Fibroblast of lung (primary cell): Measurements from ENCODE around the gene LRRC8D.

Experiments
- EZH2 ChIP-seq: IDR thresholded peaks from 2 replicates; pipeline ENCODE4 v1.5.1; 2012; ENCODE audit warnings: low read length, control low read depth, mild to moderate bottlenecking; ENCODE audit errors: missing control alignments
- TF ChIP-seq, protein P1 (sequence below), 2 donors: IDR thresholded peaks in 1 of 2; conservative IDR thresholded peaks in 1 of 2; 1 replicate in 1 of 2; 2 replicates in 1 of 2; pipeline ENCODE4 v1.5.1; 2011 to 2012; ENCODE audit warnings: low read length in 2 of 2, control low read depth in 1 of 2, inconsistent platforms in 1 of 2, low read depth in 1 of 2, mild to moderate bottlenecking in 1 of 2

DNA sequence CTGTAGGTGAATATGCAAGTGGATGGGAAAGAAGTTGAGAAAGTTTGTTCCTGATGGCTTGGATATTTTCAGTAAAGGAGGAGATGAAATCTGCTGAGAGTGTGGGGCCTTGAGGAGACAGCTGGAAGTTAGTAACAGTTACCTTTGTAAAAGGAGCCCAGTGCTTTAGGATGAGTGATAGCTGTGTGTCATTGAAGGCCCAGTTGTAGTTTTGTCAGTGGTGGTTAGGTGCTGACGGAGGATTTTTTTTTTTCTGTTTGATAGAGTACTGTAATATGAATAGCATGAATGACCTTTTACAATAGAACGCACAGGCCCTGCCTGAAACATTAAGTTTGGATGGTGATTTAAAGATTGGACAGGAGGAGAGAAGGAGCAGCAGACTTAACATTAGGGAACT lies 33.3 kb downstream of the LRRC8D start:
- TF ChIP-seq, protein P1, sequence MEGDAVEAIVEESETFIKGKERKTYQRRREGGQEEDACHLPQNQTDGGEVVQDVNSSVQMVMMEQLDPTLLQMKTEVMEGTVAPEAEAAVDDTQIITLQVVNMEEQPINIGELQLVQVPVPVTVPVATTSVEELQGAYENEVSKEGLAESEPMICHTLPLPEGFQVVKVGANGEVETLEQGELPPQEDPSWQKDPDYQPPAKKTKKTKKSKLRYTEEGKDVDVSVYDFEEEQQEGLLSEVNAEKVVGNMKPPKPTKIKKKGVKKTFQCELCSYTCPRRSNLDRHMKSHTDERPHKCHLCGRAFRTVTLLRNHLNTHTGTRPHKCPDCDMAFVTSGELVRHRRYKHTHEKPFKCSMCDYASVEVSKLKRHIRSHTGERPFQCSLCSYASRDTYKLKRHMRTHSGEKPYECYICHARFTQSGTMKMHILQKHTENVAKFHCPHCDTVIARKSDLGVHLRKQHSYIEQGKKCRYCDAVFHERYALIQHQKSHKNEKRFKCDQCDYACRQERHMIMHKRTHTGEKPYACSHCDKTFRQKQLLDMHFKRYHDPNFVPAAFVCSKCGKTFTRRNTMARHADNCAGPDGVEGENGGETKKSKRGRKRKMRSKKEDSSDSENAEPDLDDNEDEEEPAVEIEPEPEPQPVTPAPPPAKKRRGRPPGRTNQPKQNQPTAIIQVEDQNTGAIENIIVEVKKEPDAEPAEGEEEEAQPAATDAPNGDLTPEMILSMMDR (conservative IDR thresholded peaks at IDR 0.05 in 1 of 2, IDR thresholded peaks at IDR 0.05 in 1 of 2; ENCODE audit: low read depth in 1 of 2, low read length in 2 of 2) = no peak
- no peak for TF ChIP-seq EZH2
